ENCODE measurements around the gene TGFB1. TPM values are rescaled to one million over a fixed set of nuclear protein-coding genes. Genes with fewer than 3 reads are reported as not detected.

TGFB1 gene
- total RNA-seq, 1 experiment from 2014 or later = 54.6 TPM

- ATAC-seq (no peak), DNase-seq (ENCODE audit: low read depth, low spot score) (no peak)
- Histone ChIP-seq H3K9ac (ENCODE audit: low read length) (no peak overlapping the region), H2AFZ (ENCODE audit: low read depth, low read length, poor library complexity, severe bottlenecking) (no peak overlapping the region), H3K4me3 (replicated peaks in 1 of 2; ENCODE audit: low read depth in 1 of 2, low read length in 2 of 2) (no peak overlapping the region), H3K4me2 (ENCODE audit: low read length) (no peak overlapping the region), H4K20me1 (ENCODE audit: insufficient read depth) (no peaks in the 10 kb centered on the region), H3K4me1 (ENCODE audit: control insufficient read depth in 1 of 2, insufficient read depth in 2 of 2, low read length in 2 of 2) (peaks cover 5 to 19% of the 10 kb centered on the region in 2 experiments; a peak in 3 of 4 replicates), H3K27ac (ENCODE audit: low read depth, low read length) (peak overlapping the region; percentile 29; the same call in 1 of the 2 replicates), H3K27me3 (ENCODE audit: insufficient read depth, low read length) (no peaks in the 10 kb centered on the region), H3K36me3 (ENCODE audit: control insufficient read depth in 1 of 2, insufficient read depth in 2 of 2, low read length in 2 of 2) (peaks cover 5 to 24% of the 10 kb centered on the region in 2 experiments; a peak in 3 of 4 replicates), H3K79me2 (ENCODE audit: insufficient read depth, low read length) (no peaks in the 10 kb centered on the region), H3K9me3 (ENCODE audit: control insufficient read depth in 1 of 2, insufficient read depth in 1 of 2, low read depth in 1 of 2, low read length in 2 of 2) (no peaks in the 10 kb centered on the region), H3K9me2 (ENCODE audit: insufficient read depth) (no peaks in the 10 kb centered on the region)
- POLR2A ChIA-PET = no interaction called here
- TF ChIP-seq, protein P1, sequence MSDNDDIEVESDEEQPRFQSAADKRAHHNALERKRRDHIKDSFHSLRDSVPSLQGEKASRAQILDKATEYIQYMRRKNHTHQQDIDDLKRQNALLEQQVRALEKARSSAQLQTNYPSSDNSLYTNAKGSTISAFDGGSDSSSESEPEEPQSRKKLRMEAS (IDR thresholded peaks at IDR 0.05) = no peak
- TF ChIP-seq REST (IDR thresholded peaks at IDR 0.05; ENCODE audit: low read depth) (no peak), JUND (IDR thresholded peaks at IDR 0.05) (no peak), CEBPB (IDR thresholded peaks at IDR 0.05; ENCODE audit: low read depth) (no peak), TCF7L2 (IDR thresholded peaks at IDR 0.05; ENCODE audit: borderline replicate concordance, extremely low read depth, insufficient read depth, insufficient read length) (no peak), POLR2A (IDR thresholded peaks at IDR 0.05; ENCODE audit: borderline replicate concordance, extremely low read depth, insufficient read depth, insufficient read length) (no peak), EGR1 (IDR thresholded peaks at IDR 0.05; ENCODE audit: low read depth) (no peak), RAD21 (IDR thresholded peaks at IDR 0.05; ENCODE audit: low read depth) (no peak), ZNF274 (IDR thresholded peaks at IDR 0.05; ENCODE audit: low read depth, low read length) (no peak), EZH2phosphoT487 (IDR thresholded peaks at IDR 0.05; ENCODE audit: borderline replicate concordance) (no peak), YY1 (IDR thresholded peaks at IDR 0.05; ENCODE audit: extremely low read depth, insufficient replicate concordance, low read depth, low read length) (no peak), SP1 (IDR thresholded peaks at IDR 0.05; ENCODE audit: low read depth) (no peak), POLR2AphosphoS5 (IDR thresholded peaks at IDR 0.05; ENCODE audit: low read depth, low read length) (no peak), ELF1 (IDR thresholded peaks at IDR 0.05; ENCODE audit: borderline replicate concordance, low read depth) (no peak), ATF3 (IDR thresholded peaks at IDR 0.05) (no peak), SIN3A (IDR thresholded peaks at IDR 0.05; ENCODE audit: low read depth) (no peak), SRF (IDR thresholded peaks at IDR 0.05; ENCODE audit: low read depth) (no peak), FOSL1 (IDR thresholded peaks at IDR 0.05; ENCODE audit: low read depth) (no peak)
- TF ChIP-seq, protein P2, sequence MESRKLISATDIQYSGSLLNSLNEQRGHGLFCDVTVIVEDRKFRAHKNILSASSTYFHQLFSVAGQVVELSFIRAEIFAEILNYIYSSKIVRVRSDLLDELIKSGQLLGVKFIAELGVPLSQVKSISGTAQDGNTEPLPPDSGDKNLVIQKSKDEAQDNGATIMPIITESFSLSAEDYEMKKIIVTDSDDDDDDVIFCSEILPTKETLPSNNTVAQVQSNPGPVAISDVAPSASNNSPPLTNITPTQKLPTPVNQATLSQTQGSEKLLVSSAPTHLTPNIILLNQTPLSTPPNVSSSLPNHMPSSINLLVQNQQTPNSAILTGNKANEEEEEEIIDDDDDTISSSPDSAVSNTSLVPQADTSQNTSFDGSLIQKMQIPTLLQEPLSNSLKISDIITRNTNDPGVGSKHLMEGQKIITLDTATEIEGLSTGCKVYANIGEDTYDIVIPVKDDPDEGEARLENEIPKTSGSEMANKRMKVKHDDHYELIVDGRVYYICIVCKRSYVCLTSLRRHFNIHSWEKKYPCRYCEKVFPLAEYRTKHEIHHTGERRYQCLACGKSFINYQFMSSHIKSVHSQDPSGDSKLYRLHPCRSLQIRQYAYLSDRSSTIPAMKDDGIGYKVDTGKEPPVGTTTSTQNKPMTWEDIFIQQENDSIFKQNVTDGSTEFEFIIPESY (IDR thresholded peaks at IDR 0.05; ENCODE audit: extremely low read depth, insufficient replicate concordance, low read length) = no peak
- intact Hi-C loops (cut with micrococcal nuclease) = loop anchor here (5.0 kb wide), 1 partner anchor 251 kb away; no protein-coding TSS in a partner anchor
- CTCF ChIA-PET = interaction anchor here (0.7 to 2.3 kb wide), 6 partner anchors 13 to 249 kb away, joined by 3 to 13 read pairs (median 8); partner anchors contain the start of gene DMAC2
- RAD21 ChIA-PET (ENCODE audit: low non-redundant PET in 1 of 2, low total read pairs in 2 of 2, uncharacterized antibody in 2 of 2, unreplicated experiment in 2 of 2) = no interaction called here
- BruUV-seq (replicated peaks) = no TSS peak
Observed at GRCh38 chr19:41321204-41321599, 32.5 kb downstream of the TGFB1 start.
